ENCODE results near the gene COLEC12.

COLEC12 gene

GRCh38 chr18:364256-364826 lies 136.2 kb downstream of the COLEC12 start:
- in situ Hi-C loops (cut with MboI; ENCODE audit: low sequenced_read_pairs) = no loop called here

GRCh38 chr18:363301-364085 lies 137.0 kb downstream of the COLEC12 start:
- in situ Hi-C loops (cut with MboI; ENCODE audit: low sequenced_read_pairs) = no loop called here

GRCh38 chr18:362311-363290 lies 137.9 kb downstream of the COLEC12 start:
- in situ Hi-C loops (cut with MboI; ENCODE audit: low sequenced_read_pairs) = no loop called here

GRCh38 chr18:361941-362310 lies 138.6 kb downstream of the COLEC12 start:
- in situ Hi-C loops (cut with MboI; ENCODE audit: low sequenced_read_pairs) = no loop called here

GRCh38 chr18:361100-361732 lies 139.3 kb downstream of the COLEC12 start:
- in situ Hi-C loops (cut with MboI; ENCODE audit: low sequenced_read_pairs) = no loop called here

- in situ Hi-C loops (cut with MboI; ENCODE audit: low sequenced_read_pairs) = no loop called here
These were observed 139.8 kb downstream of the COLEC12 start for GRCh38 chr18:360676-361075.

- in situ Hi-C loops (cut with MboI; ENCODE audit: low sequenced_read_pairs) = no loop called here
These were observed 143.7 kb downstream of the COLEC12 start for GRCh38 chr18:356778-357177.

- in situ Hi-C loops (cut with MboI; ENCODE audit: low sequenced_read_pairs) = no loop called here
These were observed 144.8 kb downstream of the COLEC12 start for GRCh38 chr18:355678-356077.

GRCh38 chr18:354471-354870 lies 146.0 kb downstream of the COLEC12 start:
- in situ Hi-C loops (cut with MboI; ENCODE audit: low sequenced_read_pairs) = no loop called here

GRCh38 chr18:354003-354402 lies 146.5 kb downstream of the COLEC12 start:
- in situ Hi-C loops (cut with MboI; ENCODE audit: low sequenced_read_pairs) = no loop called here

GRCh38 chr18:352438-352837 lies 148.1 kb downstream of the COLEC12 start:
- in situ Hi-C loops (cut with MboI; ENCODE audit: low sequenced_read_pairs) = no loop called here

GRCh38 chr18:350953-351572 lies 149.4 kb downstream of the COLEC12 start:
- in situ Hi-C loops (cut with MboI; ENCODE audit: low sequenced_read_pairs) = no loop called here

GRCh38 chr18:346600-346999 lies 153.9 kb downstream of the COLEC12 start:
- in situ Hi-C loops (cut with MboI; ENCODE audit: low sequenced_read_pairs) = no loop called here

- in situ Hi-C loops (cut with MboI; ENCODE audit: low sequenced_read_pairs) = no loop called here
These were observed 159.4 kb downstream of the COLEC12 start for GRCh38 chr18:341102-341501.

- in situ Hi-C loops (cut with MboI; ENCODE audit: low sequenced_read_pairs) = no loop called here
These were observed 160.5 kb downstream of the COLEC12 start for GRCh38 chr18:340044-340443.

- in situ Hi-C loops (cut with MboI; ENCODE audit: low sequenced_read_pairs) = no loop called here
These were observed 161.3 kb downstream of the COLEC12 start for GRCh38 chr18:339200-339599.

- in situ Hi-C loops (cut with MboI; ENCODE audit: low sequenced_read_pairs) = no loop called here
These were observed 163.8 kb downstream of the COLEC12 start for GRCh38 chr18:336713-337112.

- in situ Hi-C loops (cut with MboI; ENCODE audit: low sequenced_read_pairs) = no loop called here
These were observed 164.8 kb downstream of the COLEC12 start for GRCh38 chr18:335733-336132.

GRCh38 chr18:334575-335132 lies 165.8 kb downstream of the COLEC12 start:
- in situ Hi-C loops (cut with MboI; ENCODE audit: low sequenced_read_pairs) = no loop called here
